Muscle layer of colon (tissue), 2 donors: Measurements from ENCODE around the gene CYP19A1.

Experiments
- H3K27ac ChIP-seq: one replicate; pipeline ENCODE4 v1.7.0; 2013; ENCODE audit warnings: low read depth, mild to moderate bottlenecking, low read length, moderate library complexity
- H3K27me3 ChIP-seq, 2 donors: one replicate each; pipeline ENCODE4 v1.7.0; 2013; ENCODE audit warnings: low read length in 2 of 2, mild to moderate bottlenecking in 2 of 2; ENCODE audit not compliant: insufficient read depth in 2 of 2, control insufficient read depth in 1 of 2
- H3K36me3 ChIP-seq: one replicate; pipeline ENCODE4 v1.7.0; 2013; ENCODE audit warnings: mild to moderate bottlenecking, low read length; ENCODE audit not compliant: insufficient read depth
- H3K4me1 ChIP-seq: one replicate; pipeline ENCODE4 v1.7.0; 2013; ENCODE audit warnings: mild to moderate bottlenecking, low read length; ENCODE audit not compliant: insufficient read depth
- H3K4me3 ChIP-seq, 2 donors: one replicate each; pipeline ENCODE4 v1.7.0; 2013; ENCODE audit warnings: low read length in 2 of 2, low read depth in 1 of 2, mild to moderate bottlenecking in 1 of 2, moderate library complexity in 1 of 2
- H3K9ac ChIP-seq: one replicate; pipeline ENCODE4 v1.7.0; 2013; ENCODE audit warnings: low read length
- H3K9me3 ChIP-seq: one replicate; pipeline ENCODE4 v1.7.0; 2013; ENCODE audit warnings: mild to moderate bottlenecking, low read length
- donor health status: abdominal sarcoma.
- donor health status: Adenocarcinoma of cecum.

CYP19A1 gene

DNA sequence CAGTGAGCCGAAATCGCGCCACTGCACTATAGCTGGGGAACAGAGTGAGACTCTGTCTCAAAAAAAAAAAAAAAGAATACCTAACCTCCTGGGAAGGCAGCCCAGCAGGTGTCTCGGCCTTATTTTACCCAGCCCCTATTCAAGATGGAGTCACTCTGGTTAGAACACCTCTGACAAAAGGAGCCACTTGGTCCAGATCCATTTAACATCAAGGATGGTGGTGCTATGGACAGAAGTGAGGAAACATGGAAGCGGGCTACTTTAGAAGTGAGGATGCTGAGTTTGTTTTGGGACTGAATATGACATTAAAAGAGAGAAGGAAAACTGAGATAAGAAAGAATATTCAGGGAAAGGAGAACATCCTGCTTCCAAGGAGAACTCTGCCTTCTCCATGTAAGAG lies 17.8 kb upstream of the CYP19A1 start:
- no peaks in the 10 kb centered on the region for H3K36me3 ChIP-seq
- H3K4me3 ChIP-seq: no peak overlapping the region
- no peak overlapping the region for H3K27ac ChIP-seq
- H3K9me3 ChIP-seq: no peaks in the 10 kb centered on the region
- no peak overlapping the region for H3K9ac ChIP-seq
- no peaks in the 10 kb centered on the region for H3K4me1 ChIP-seq
- H3K27me3 ChIP-seq: no peaks in the 10 kb centered on the region

DNA sequence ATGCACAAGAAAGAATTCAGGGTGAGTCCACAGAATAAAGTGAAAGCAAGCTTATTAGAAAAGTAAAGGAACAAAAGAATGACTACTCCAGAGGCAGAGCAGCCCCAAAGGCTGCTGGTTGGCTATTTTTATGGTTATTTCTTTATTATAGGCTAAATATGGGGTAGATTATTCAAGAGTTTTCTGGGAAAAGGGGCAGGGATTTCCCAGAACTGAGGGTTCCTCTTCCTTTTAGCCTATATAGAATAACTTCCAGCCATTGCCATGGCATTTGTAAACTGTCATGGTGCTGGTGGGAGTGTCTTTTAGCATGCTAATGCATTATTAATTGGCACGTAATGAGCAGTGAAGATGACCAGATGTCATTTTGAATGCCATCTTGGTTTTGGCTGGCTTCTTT lies 16.7 kb upstream of the CYP19A1 start:
- H3K27ac ChIP-seq: no peak overlapping the region
- H3K27me3 ChIP-seq: no peaks in the 10 kb centered on the region
- H3K4me3 ChIP-seq: no peak overlapping the region
- H3K36me3 ChIP-seq: no peaks in the 10 kb centered on the region
- H3K9ac ChIP-seq: no peak overlapping the region
- no peaks in the 10 kb centered on the region for H3K9me3 ChIP-seq
- no peaks in the 10 kb centered on the region for H3K4me1 ChIP-seq

DNA sequence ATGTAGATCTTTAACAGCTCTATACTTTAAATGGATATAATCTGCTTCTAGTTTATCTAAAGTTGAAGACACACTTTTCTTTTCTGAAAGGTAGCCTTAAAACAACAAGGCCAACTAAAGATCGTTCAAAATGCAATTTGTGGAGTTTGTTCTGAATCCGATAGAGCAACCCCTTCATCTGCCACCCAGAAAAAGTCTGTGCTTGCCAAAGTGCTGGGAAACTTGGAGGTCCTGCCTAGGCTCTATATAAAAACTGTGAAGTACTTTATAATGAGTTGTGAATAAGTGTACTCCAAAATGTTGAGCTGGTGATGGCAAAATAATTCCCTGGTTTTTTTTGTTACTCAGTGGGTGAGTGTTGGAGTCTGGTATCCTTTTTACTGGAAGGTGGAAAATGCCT lies 15.6 kb upstream of the CYP19A1 start:
- Histone ChIP-seq H3K27me3 (no peaks in the 10 kb centered on the region), H3K4me1 (peaks cover 4% of the 10 kb centered on the region), H3K9me3 (no peaks in the 10 kb centered on the region), H3K9ac (no peak overlapping the region), H3K27ac (no peak overlapping the region), H3K4me3 (no peak overlapping the region), H3K36me3 (no peaks in the 10 kb centered on the region)

DNA sequence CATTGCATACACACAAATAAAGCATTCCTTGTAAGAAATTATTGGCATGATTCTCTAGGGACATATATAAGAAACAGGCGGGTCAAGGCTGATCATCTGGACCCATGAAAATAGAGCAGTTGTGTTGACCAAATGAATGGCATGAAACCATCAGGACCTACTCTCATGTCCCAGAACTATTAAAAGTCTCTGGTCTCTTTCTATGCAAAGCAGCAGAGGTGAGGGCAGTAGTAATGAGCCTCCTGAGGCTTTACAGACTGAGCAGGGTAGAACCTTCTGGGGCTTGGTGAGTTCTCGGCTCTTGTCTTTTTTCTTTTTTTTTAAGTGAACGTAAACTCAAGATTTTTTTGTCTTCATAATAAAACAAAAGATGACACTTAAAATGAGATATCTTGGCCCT lies 12.3 kb upstream of the CYP19A1 start:
- Histone ChIP-seq H3K4me1 (peaks cover 4% of the 10 kb centered on the region), H3K27ac (no peak overlapping the region), H3K9me3 (no peaks in the 10 kb centered on the region), H3K9ac (no peak overlapping the region), H3K36me3 (no peaks in the 10 kb centered on the region), H3K27me3 (no peaks in the 10 kb centered on the region), H3K4me3 (no peak overlapping the region)

DNA sequence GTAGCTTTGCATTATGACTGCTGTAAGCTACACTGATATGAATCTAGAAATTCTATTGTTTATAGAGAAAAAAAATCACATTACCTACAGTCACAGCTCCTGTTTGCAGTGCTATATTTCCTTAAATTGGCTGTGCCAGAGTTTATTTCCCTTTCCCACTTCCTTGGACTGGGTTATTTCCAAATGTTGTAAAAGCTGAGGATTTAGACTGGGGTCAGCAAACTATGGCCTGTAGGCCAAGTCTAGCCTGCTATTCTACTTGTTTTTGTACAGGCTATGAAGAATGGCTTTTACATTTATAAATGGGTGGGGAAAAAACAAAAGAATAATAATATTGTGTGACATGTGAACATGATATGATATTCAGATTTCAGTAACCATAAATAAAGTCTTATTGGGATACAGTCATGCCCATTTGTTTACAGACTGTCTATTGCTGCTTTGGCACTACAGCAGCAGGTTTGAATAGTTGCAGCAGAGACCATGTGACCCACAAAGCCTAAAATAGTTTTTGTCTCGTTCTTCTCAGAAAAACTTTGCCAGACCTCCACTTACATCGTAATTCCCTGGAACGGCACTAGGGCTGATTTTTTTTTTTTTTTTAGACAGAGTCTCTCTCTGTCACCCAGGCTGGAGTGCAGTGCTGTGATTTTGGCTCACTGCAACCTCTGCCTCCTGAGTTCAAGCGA lies 10.9 kb upstream of the CYP19A1 start:
- Histone ChIP-seq H3K27ac (no peak overlapping the region), H3K9ac (no peak overlapping the region), H3K27me3 (no peaks in the 10 kb centered on the region), H3K36me3 (no peaks in the 10 kb centered on the region), H3K9me3 (no peaks in the 10 kb centered on the region), H3K4me1 (peaks cover 4% of the 10 kb centered on the region), H3K4me3 (no peak overlapping the region)

DNA sequence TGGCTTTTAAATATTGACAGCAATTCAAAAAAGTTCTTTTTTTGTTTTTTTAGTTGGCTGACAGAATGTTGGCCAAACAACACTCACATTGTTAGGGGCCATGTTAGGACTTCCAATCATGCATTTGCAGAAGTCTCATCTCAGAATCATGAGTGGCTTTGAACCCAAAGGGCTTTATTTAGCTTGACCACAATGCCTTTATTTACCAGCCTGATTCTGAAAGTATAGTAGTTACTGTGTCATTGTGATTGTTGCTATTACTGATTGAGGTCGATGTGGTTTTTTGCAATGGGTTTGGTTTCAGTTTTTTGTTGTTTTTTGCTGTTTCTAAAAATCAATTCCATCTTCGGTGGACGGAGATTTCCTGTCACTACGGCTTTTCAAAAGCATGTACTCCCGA lies 10.3 kb upstream of the CYP19A1 start:
- Histone ChIP-seq H3K4me1 (peaks cover 4% of the 10 kb centered on the region), H3K27ac (no peak overlapping the region), H3K36me3 (no peaks in the 10 kb centered on the region), H3K9ac (no peak overlapping the region), H3K27me3 (no peaks in the 10 kb centered on the region), H3K9me3 (no peaks in the 10 kb centered on the region), H3K4me3 (no peak overlapping the region)

DNA sequence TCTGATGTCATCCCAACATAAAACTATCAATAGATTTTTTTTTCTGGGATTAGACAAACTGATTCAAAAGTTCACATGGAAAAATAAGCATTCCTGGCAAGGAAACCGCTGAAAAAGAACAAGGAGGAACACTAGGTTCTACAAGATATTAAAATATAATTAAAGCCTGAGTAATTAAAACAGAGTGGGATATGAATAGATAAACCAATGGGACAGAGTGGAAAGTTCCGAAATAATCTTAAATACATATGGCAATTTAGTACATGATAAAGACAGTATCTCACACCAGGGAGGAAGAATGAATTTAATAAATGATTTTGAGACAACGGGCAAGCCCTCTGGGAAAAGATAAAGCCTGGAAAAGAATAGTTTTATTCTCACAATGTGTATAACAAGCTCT lies 7.7 kb upstream of the CYP19A1 start:
- Histone ChIP-seq H3K9ac (no peak overlapping the region), H3K4me3 (no peak overlapping the region), H3K9me3 (no peaks in the 10 kb centered on the region), H3K36me3 (no peaks in the 10 kb centered on the region), H3K4me1 (peaks cover 4% of the 10 kb centered on the region), H3K27me3 (peaks cover 5 to 10% of the 10 kb centered on the region in 2 donors), H3K27ac (no peak overlapping the region)

DNA sequence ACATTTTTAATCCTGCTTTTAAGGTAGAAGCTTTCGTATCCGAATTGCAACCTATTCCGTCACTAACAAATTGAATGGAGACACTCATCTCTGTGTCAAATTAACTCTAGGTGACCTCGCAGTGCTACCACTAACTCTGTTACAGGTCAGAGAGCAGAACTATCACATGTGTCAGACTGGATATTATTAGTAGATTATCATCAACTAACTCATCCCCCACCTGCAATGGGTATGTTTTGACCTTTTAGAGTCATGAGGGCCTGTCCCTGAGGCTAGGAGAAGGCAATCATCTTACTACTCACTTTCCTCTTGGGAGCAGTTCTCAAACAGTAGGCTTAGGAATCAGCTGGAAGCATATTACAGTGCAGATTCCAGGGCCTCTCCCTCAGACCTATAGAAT lies 5.1 kb upstream of the CYP19A1 start:
- Histone ChIP-seq H3K9ac (no peak overlapping the region), H3K36me3 (no peaks in the 10 kb centered on the region), H3K4me3 (no peak overlapping the region), H3K9me3 (no peaks in the 10 kb centered on the region), H3K27ac (no peak overlapping the region), H3K27me3 (peaks cover 5 to 13% of the 10 kb centered on the region in 2 donors), H3K4me1 (no peaks in the 10 kb centered on the region)

DNA sequence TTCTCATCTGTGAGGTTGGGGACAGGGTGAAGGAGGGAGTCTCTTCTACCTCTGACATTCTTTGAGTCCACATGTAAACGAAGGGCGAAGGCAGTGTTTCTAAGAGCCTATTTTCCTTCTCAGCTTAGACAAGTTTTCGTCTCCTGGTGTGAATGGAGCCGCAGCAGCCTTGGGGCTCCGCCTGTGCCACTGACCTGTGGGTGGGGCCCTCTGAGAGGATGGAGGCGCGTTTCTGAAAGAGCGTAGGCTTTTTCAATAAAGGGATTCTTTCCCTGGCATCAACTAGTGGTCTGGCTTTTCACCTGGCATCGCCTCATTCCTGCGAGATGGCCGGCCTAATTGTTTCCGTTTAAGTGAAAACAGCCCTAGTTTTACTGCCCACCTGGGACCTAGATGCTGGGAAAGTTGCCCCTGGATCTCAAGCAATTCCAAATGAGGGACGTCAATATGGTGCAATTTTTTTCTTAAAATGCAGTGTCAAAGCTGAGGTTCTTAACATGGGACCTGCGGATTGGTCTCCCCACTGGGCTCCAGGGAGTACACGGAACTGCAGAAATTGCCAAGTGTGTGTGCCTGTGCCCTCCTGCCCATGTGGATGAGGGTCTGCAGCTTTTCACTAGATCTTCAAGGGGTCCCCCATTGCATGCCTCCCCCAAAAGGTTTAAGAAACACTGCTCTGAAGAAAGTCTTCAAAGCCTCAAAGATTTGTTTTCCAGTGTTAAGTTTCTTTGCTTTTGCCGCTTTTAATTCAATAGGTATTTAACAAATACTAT lies 4.0 kb upstream of the CYP19A1 start:
- H3K27me3 ChIP-seq: peaks cover 5 to 13% of the 10 kb centered on the region in 2 donors
- no peaks in the 10 kb centered on the region for H3K36me3 ChIP-seq
- no peak overlapping the region for H3K27ac ChIP-seq
- no peak overlapping the region for H3K9ac ChIP-seq
- no peaks in the 10 kb centered on the region for H3K9me3 ChIP-seq
- H3K4me1 ChIP-seq: peaks cover 4% of the 10 kb centered on the region
- peak overlapping the region; percentile 7 to 42 for H3K4me3 ChIP-seq

DNA sequence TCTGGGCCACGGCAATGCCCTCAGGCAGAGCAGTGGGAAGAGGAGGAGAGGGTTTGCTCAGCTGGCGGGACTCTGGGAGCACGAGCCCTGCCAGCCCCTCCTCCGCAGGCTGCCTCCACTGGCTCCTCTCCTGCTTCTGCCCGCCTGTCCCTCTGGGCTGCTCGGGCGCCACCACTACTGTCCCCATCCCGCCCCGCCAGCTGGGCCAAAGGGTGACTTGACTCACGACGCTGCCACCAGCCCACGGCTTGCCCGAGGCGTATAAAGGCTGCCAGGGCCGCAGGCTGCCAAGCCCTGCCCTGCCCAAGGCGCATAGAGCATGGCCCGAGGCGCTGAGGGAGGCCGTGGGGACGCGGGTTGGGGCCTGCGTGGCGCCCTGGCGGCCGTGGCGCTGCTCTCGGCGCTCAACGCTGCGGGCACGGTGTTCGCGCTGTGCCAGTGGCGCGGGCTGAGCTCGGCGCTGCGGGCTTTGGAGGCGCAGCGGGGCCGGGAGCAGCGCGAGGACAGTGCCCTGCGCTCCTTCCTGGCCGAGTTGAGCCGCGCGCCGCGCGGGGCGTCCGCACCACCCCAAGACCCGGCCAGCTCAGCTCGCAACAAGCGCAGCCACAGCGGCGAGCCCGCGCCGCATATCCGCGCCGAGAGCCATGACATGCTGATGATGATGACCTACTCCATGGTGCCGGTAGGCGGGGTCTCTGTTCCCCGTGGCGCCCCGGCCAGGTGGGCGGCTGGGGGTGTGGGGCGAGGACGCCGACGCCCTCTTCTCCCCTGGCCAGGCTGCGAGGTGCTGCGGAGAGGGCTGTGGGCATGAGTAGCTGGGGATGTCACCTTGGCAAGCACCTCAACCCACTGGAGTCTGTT lies 3.2 kb upstream of the CYP19A1 start, which contains the start of gene GLDN:
TSS of gene GLDN (plus strand) at position 290 of the 861 bp plus-strand sequence. CDS start at position 320, 30 bp downstream.
- no peaks in the 10 kb centered on the region for H3K36me3 ChIP-seq
- peaks cover 5 to 13% of the 10 kb centered on the region in 2 donors for H3K27me3 ChIP-seq
- peak within 1 kb of the TSS; percentile 7 to 42 for H3K4me3 ChIP-seq
- no peak within 1 kb of the TSS for H3K27ac ChIP-seq
- no peak within 1 kb of the TSS for H3K9ac ChIP-seq
- H3K9me3 ChIP-seq: no peaks in the 10 kb centered on the region
- peaks cover 12% of the 10 kb centered on the region for H3K4me1 ChIP-seq
